VCaP (cell line): Measurements from ENCODE around the gene FOXN3.

Experiments used
- H3K27ac ChIP-seq: fragments of 450-650 bp; 2 replicates; pipeline ENCODE4 v1.5.1; 2017
- CTCF ChIP-seq: fragments of 450-650 bp; conservative IDR thresholded peaks from 2 replicates; pipeline ENCODE4 v1.5.1; 2017; ENCODE audit warnings: mild to moderate bottlenecking, moderate library complexity

FOXN3 gene

GRCh38 chr14:89137526-89138163, 279.4 kb downstream of the FOXN3 start:
- TF ChIP-seq CTCF, result no peak
- no peak overlapping the region for H3K27ac ChIP-seq

DNA sequence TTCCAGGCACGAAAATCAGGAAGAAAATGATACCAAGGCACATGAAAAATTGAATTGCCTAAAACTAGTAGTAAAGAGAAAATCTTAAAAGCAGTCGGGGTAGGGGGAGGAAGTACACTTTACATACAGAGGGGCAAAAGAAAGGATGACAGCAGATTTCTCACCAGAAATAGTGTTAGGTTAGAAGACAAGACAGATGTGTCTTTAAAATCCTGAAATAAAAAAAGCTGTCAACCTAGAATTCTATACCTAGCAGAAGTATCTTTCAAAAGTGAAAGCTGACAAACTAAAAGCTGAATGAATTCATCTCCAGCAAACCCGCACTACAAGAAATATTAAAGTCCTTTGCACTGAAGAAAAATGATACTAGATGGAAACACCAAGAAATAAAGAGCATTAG, 280.4 kb downstream of the FOXN3 start:
- no peak overlapping the region for H3K27ac ChIP-seq
- no peak for TF ChIP-seq CTCF

- no peak overlapping the region for H3K27ac ChIP-seq
- no peak for TF ChIP-seq CTCF
These were observed 282.4 kb downstream of the FOXN3 start for GRCh38 chr14:89134640-89135039.

- no peak overlapping the region for H3K27ac ChIP-seq
- TF ChIP-seq CTCF, result no peak
These were observed 285.9 kb downstream of the FOXN3 start for GRCh38 chr14:89131004-89131750.

DNA sequence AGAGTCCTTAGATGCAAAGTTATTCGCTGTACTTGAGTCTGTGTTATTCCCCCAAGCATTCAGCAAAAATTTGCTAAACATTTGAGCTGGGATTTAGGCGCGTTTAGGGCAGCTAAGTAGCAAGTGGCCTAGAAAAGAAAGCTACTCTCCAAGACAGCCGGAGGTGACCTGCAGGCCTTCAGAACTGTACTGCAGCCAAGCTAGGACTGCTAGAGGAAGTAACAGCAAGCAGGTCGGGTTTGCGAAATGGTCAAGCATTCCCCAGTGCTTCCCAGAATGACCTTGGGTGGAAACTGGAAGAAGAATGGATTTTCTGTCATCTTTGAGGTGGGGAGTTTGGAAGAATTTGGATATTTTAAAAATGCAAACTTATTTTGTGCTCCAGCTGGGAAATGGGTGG, 287.5 kb downstream of the FOXN3 start:
- TF ChIP-seq CTCF, result no peak
- no peak overlapping the region for H3K27ac ChIP-seq

DNA sequence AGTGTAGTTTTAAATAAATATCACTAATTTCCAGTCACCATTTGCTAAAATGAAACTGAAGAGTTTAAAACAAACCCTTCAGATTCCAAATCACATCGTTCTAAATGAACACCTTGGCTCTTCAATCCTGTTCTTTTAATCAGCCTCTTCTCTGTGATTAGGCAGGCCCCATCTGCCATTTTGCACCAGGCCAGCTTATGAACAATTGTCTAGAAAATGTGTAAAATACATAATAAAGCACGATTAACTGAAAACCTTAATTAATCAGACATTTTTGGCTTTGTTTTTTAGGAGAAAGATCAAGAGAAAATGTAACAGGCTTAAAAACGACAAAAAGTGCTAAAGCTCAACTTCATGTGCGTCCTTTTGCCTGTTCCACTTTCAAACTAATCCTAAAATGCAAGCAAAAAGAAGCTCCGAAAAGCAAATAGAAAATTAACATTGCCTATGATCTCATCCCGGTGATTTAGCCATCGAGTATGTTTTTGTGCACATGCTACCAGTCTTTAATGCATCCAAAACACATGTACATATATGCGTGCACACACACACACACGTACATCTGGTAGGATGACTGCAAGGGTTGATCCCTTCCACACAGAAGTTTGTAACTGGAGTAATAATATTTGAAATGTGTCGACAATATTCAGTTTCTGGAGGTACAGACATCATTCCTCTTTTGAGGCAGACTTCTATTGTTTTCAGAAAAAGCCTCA, 288.6 kb downstream of the FOXN3 start:
- TF ChIP-seq CTCF, result no peak
- H3K27ac ChIP-seq, result no peak overlapping the region

GRCh38 chr14:89126461-89126860, 290.6 kb downstream of the FOXN3 start:
- TF ChIP-seq CTCF, result no peak
- H3K27ac ChIP-seq, result no peak overlapping the region
